BE2C (cell line): ENCODE results near the gene EDEM3.

Experiments
- DNase-seq: peaks from one replicate; pipeline ENCODE4 v3.0.0-alpha.2; 2020
- H3K27me3 ChIP-seq: fragments of 250-450 bp; sonication (Bioruptor Pico); 2 replicates; pipeline ENCODE4 v1.5.1; 2020; ENCODE audit warnings: mild to moderate bottlenecking
- H3K36me3 ChIP-seq: fragments of 250-450 bp; sonication (Bioruptor Pico); 2 replicates; pipeline ENCODE4 v1.5.1; 2020; ENCODE audit warnings: mild to moderate bottlenecking
- H3K4me1 ChIP-seq: fragments of 250-450 bp; sonication (Bioruptor Pico); 2 replicates; pipeline ENCODE4 v1.5.1; 2020
- H3K4me3 ChIP-seq: 2 replicates; pipeline ENCODE4 v1.5.1; 2011; ENCODE audit warnings: low read depth, low read length
- H3K9me3 ChIP-seq: fragments of 250-450 bp; sonication (Bioruptor Pico); 2 replicates; pipeline ENCODE4 v1.5.1; 2020
- CTCF ChIP-seq: IDR thresholded peaks from 2 replicates; pipeline ENCODE4 v1.5.1; 2012; ENCODE audit warnings: mild to moderate bottlenecking, low read depth, low read length

EDEM3 gene

DNA sequence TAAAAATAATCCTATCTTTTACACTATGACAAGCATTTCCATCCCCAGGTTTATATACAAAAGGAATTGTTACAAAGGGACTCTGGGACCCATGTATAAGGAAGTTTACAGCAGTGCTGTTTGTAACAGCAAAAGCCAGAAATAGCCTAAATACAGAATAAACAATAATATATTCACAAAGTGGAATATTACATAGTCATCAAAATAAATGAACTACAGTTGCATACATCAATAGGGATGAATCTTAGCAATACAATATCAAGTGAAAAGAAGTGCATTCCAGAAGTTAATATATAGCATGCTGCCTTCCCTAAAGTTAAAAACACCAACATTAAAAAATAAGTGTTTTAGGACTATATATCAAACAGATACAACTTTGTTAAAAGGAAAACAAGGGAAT lies 77.3 kb downstream of the EDEM3 start:
- Histone ChIP-seq H3K36me3 (no peaks in the 10 kb centered on the region), H3K4me3 (no peak overlapping the region), H3K4me1 (no peaks in the 10 kb centered on the region), H3K27me3 (no peaks in the 10 kb centered on the region), H3K9me3 (no peaks in the 10 kb centered on the region)
- TF ChIP-seq CTCF: no peak
- DNase-seq: no peak

DNA sequence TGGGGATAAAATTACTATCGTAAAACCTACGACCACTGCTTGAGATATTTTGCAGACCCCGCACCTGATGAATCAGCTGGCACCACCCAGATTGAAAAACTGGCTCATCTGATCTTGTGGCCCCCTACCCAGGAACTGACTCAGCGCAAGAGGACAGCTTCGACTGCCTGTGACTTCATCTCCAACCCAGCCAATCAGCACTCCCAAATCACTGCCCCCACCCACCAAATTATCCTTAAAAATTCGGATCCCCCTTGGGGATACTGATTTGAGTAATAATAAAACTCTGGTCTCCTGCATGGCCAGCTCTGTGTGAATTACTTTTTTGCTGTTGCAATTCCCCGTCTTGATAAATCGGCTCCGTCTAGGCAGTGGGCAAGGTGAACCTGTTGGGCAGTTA lies 81.4 kb downstream of the EDEM3 start:
- H3K4me3 ChIP-seq: no peak overlapping the region
- peaks cover 10% of the 10 kb centered on the region for H3K4me1 ChIP-seq
- no peaks in the 10 kb centered on the region for H3K36me3 ChIP-seq
- no peak for DNase-seq
- no peaks in the 10 kb centered on the region for H3K27me3 ChIP-seq
- TF ChIP-seq CTCF: no peak
- no peaks in the 10 kb centered on the region for H3K9me3 ChIP-seq

GRCh38 chr1:184672013-184672726 lies 82.5 kb downstream of the EDEM3 start:
- DNase-seq: no peak
- peaks cover 10% of the 10 kb centered on the region for H3K4me1 ChIP-seq
- no peaks in the 10 kb centered on the region for H3K27me3 ChIP-seq
- no peak overlapping the region for H3K4me3 ChIP-seq
- H3K36me3 ChIP-seq: no peaks in the 10 kb centered on the region
- TF ChIP-seq CTCF: no peak
- no peaks in the 10 kb centered on the region for H3K9me3 ChIP-seq

GRCh38 chr1:184669391-184669790 lies 85.3 kb downstream of the EDEM3 start:
- Histone ChIP-seq H3K4me1 (peaks cover 10% of the 10 kb centered on the region), H3K27me3 (no peaks in the 10 kb centered on the region), H3K4me3 (no peak overlapping the region), H3K36me3 (no peaks in the 10 kb centered on the region), H3K9me3 (no peaks in the 10 kb centered on the region)
- no peak for DNase-seq
- TF ChIP-seq CTCF: no peak

DNA sequence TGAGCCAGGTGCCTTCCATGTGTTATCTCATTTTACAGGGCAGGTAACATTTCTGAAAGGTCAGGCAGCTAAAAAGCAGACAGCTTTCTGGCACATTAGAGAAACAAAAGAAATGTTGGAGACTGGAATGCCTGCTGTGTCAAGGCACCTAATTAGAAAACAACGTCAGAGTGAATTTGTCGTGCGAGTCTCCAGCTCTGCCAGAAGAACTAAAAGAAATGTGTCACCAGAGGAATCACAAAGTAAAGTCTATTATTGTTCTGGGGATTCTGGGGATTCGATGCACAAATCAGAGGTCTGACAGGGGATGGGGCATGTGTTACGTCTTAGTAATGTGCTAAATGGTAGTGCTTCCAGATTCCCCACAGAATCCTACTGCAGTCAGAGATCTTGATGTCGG lies 89.3 kb downstream of the EDEM3 start:
- H3K27me3 ChIP-seq: no peaks in the 10 kb centered on the region
- TF ChIP-seq CTCF: no peak
- H3K4me3 ChIP-seq: no peak overlapping the region
- no peaks in the 10 kb centered on the region for H3K9me3 ChIP-seq
- H3K36me3 ChIP-seq: no peaks in the 10 kb centered on the region
- peaks cover 10% of the 10 kb centered on the region for H3K4me1 ChIP-seq
- no peak for DNase-seq

DNA sequence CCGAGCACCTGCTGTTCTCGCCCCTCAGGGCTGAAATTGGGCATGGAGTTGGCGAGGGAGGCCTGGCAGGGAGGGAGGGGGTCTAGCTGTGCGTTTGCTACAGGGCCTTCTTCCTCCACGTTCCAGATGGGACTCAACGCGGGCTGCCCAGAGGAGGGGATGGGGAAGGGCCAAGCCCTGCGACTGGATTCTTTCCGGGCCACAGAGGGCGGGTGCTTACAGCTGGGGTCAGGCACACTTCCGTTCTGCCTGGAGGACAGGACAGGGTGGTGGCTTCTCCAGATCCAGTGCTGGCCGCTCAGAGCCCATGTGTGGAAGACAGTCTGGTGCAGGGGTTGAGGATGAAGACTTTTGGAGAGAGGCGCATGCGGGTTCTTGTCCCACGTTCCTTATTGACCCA lies 90.0 kb downstream of the EDEM3 start:
- no peak for DNase-seq
- TF ChIP-seq CTCF: no peak
- Histone ChIP-seq H3K27me3 (no peaks in the 10 kb centered on the region), H3K4me3 (no peak overlapping the region), H3K4me1 (peaks cover 7% of the 10 kb centered on the region), H3K36me3 (no peaks in the 10 kb centered on the region), H3K9me3 (no peaks in the 10 kb centered on the region)
